Activated CD4-positive, alpha-beta memory T cell treated with anti-CD3 and anti-CD28 coated beads for 36 hours (primary cell): Measurements from ENCODE around the gene SARDH. TPM values are rescaled to one million over a fixed set of nuclear protein-coding genes. Genes with fewer than 3 reads are reported as not detected.
"Not testable (repeated sequence)": the region's sequence is repeated elsewhere in the genome, so short reads cannot be mapped to it uniquely, and the experiment has no call there.

Source experiments
- CTCF ChIA-PET: fragments of 350-600 bp; sonication (Branson Sonifier 250); formaldehyde crosslinking; loops from one replicate; lab custom pipeline; 2021; ENCODE audit warnings: antibody characterized with exemption, inconsistent platforms; lab: Charles Lee
- POLR2A ChIA-PET: fragments of 350-600 bp; sonication (Branson Sonifier 250); formaldehyde crosslinking; loops from one replicate; lab custom pipeline; 2021; ENCODE audit warnings: antibody characterized with exemption; lab: Charles Lee
- DNase-seq: peaks from one replicate; pipeline ENCODE4 v3.0.0-alpha.2; 2020
- H3K27ac Mint-ChIP-seq: one replicate; pipeline ENCODE4 v1.8.0; 2021; ENCODE audit warnings: mixed read lengths
- H3K27me3 Mint-ChIP-seq: one replicate; pipeline ENCODE4 v1.8.0; 2021; ENCODE audit warnings: mixed read lengths
- H3K36me3 Mint-ChIP-seq: one replicate; pipeline ENCODE4 v1.8.0; 2021; ENCODE audit warnings: mixed read lengths
- H3K4me1 Mint-ChIP-seq: one replicate; pipeline ENCODE4 v1.8.0; 2021; ENCODE audit warnings: low read depth, mixed read lengths
- H3K4me3 Mint-ChIP-seq: one replicate; pipeline ENCODE4 v1.8.0; 2021; ENCODE audit warnings: mild to moderate bottlenecking, mixed read lengths
- H3K9me3 Mint-ChIP-seq: one replicate; pipeline ENCODE4 v1.8.0; 2021; ENCODE audit warnings: mixed read lengths
- intact Hi-C: fragments of 100-400 bp; cut with micrococcal nuclease; formaldehyde crosslinking; loops from one replicate; pipeline ENCODE4 v1.15.1; 2023
- total RNA-seq, 2 experiments: library from RNA; stranded (reverse); gene quantifications; one replicate each; pipeline ENCODE4 v1.2.3, GENCODE V29; 2021

Gene SARDH
- total RNA-seq, 2 experiments from 2014 or later: 6.5 to 6.6 TPM

DNA sequence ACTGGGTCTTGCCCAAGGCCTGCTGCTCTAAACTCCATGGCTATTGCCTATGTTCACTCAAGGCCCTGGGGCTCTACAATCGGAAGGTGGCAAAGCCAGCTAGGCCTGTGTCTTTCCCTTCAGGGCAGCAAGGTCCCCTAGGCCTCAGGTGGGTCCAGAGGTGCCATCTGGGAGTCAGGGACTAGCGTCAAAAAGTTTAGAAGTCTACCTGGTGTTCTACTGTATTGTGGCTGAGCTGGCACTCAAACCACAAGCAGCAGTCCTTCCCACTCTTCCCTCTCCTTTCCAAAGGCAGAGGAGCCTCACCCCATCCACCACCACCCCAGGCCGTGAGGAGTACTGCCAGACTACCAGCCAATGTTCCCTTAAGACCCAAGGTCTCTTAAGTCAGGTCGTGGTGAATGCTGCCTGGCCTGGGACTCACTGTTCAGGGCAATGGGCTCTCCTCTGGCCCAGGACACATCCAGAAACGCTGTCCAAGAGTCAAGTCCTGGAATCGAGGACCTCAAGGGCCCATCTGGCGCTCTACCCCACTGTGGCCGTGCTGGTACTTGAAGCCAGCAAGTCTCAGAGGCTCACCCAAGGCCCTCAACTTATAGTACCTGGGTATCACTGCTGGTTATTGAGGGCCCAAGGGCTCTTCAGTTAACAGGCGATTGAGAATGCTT lies 13.0 kb upstream of the SARDH start:
- intact Hi-C loops: no loop called here
- H3K4me1 Mint-ChIP-seq: no peaks in the 10 kb centered on the region
- no peaks in the 10 kb centered on the region for H3K9me3 Mint-ChIP-seq
- H3K27me3 Mint-ChIP-seq: peaks cover 41% of the 10 kb centered on the region
- no peak overlapping the region for H3K4me3 Mint-ChIP-seq
- H3K36me3 Mint-ChIP-seq: no peaks in the 10 kb centered on the region
- CTCF ChIA-PET: interaction anchor here (0.8 to 2.0 kb wide), 2 partner anchors 24 to 27 kb away, joined by 3 to 4 read pairs; no protein-coding TSS in a partner anchor
- no peak overlapping the region for H3K27ac Mint-ChIP-seq
- no peak for DNase-seq
- POLR2A ChIA-PET: no interaction called here

DNA sequence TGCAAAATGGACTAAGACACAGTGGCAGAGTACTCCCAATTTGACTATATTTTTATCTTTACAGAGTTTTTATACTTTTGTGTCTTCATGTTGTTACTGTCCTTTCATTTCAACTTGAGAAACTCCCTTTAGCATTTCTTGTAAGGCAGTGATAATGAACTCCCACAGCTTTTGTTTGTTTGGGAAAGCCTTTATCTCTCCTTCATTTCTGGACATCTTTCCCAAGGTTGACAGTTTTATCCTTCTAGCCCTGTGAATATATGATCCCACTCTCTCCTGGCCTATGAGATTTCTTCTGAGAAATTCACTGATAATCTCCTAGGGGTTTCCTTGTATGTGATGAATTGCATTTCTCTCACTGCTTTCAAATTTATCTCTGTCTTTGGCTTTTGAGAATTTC lies 9.2 kb upstream of the SARDH start:
- intact Hi-C loops: no loop called here
- CTCF ChIA-PET: no interaction called here
- Mint-ChIP-seq H3K9me3 (no peaks in the 10 kb centered on the region), H3K4me1 (no peaks in the 10 kb centered on the region), H3K27me3 (peaks cover 22% of the 10 kb centered on the region), H3K27ac (no peak overlapping the region), H3K4me3 (no peak overlapping the region), H3K36me3 (no peaks in the 10 kb centered on the region)
- no peak for DNase-seq
- POLR2A ChIA-PET: no interaction called here

DNA sequence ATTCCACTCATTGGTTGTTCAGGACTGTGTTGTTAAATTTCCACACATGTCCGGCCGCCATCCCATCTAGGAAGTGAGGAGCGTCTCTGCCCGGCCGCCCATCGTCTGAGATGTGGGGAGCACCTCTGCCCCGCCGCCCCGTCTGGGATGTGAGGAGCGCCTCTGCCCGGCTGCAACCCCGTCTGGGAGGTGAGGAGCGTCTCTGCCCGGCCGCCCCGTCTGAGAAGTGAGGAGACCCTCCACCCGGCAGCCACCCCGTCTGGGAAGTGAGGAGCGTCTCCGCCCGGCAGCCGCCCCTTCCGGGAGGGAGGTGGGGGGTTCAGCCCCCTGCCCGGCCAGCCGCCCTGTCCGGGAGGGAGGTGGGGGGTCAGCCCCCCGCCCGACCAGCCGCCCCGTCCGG lies 6.4 kb upstream of the SARDH start:
- H3K4me1 Mint-ChIP-seq, intact Hi-C loops, CTCF ChIA-PET, H3K4me3 Mint-ChIP-seq, POLR2A ChIA-PET, H3K36me3 Mint-ChIP-seq, H3K27ac Mint-ChIP-seq, H3K9me3 Mint-ChIP-seq, DNase-seq: not testable (repeated sequence)
- H3K27me3 Mint-ChIP-seq: peaks cover 11% of the 10 kb centered on the region

DNA sequence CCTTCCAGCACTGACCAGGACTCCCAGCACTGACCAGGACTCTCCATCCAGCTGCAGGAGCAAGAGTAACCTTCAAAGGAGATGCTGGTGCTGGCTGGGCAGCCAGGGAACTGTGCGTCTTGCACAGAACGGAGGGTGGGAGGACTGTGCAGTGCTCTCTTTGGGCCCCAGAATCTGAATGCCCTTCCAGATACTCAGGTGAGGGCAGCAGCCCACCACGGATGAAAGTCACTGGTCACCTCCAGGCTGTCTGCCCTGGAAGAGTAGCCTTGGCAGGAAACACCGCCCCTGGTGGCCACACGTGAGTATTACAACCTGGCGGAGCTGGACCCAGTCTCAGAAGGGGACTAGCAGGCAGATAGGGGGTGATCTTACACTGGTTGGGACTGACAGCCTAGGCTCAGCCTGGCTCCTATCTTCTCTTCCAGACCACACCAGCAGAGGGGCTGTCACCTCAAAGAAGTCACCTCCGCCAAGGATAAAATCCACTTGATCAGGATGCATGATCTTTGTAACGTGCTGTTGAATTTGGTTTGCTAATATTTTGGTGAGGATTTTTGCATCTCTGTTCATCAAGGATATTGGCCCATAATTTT lies 4.8 kb upstream of the SARDH start:
- intact Hi-C loops: no loop called here

DNA sequence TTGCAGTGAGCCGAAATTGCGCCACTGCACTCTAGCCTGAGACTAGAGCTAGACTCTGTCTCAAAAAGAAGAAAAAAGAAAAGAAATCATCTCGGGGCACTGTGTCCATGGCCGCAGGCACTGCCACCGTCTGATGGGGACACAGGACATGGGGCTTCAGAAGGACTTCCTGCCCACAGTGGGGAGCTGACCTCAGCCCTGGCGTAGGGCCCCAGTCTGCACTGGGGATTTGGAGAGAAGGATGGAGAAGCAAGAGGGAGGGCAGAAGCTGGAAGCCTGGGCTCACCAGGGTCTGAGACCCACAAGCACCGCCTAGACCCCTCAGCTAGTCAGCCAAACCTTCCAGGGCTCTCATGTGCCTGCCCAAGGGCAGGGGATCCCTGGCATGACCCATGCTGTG lies 4.1 kb upstream of the SARDH start:
- intact Hi-C loops: no loop called here
- Mint-ChIP-seq H3K4me3 (no peak overlapping the region), H3K9me3 (no peaks in the 10 kb centered on the region), H3K36me3 (no peaks in the 10 kb centered on the region), H3K27ac (no peak overlapping the region), H3K4me1 (peaks cover 5% of the 10 kb centered on the region), H3K27me3 (peaks cover 5% of the 10 kb centered on the region)
- DNase-seq: no peak
- POLR2A ChIA-PET: no interaction called here
- CTCF ChIA-PET: interaction anchor here (0.6 to 2.1 kb wide), 23 partner anchors 9 to 364 kb away, joined by 3 to 16 read pairs (median 4); no protein-coding TSS in a partner anchor

More for the DNA sequence above, 4.8 kb upstream of the SARDH start:
- Mint-ChIP-seq H3K9me3 (no peaks in the 10 kb centered on the region), H3K4me1 (peaks cover 2% of the 10 kb centered on the region), H3K4me3 (no peak overlapping the region), H3K27me3 (peaks cover 7% of the 10 kb centered on the region), H3K27ac (no peak overlapping the region), H3K36me3 (no peaks in the 10 kb centered on the region)
- peak; percentile 81 for DNase-seq
- ChIA-PET CTCF (interaction anchor here (0.6 to 2.1 kb wide), 33 partner anchors 9 to 519 kb away, joined by 3 to 16 read pairs (median 3); no protein-coding TSS in a partner anchor), POLR2A (no interaction called here)

DNA sequence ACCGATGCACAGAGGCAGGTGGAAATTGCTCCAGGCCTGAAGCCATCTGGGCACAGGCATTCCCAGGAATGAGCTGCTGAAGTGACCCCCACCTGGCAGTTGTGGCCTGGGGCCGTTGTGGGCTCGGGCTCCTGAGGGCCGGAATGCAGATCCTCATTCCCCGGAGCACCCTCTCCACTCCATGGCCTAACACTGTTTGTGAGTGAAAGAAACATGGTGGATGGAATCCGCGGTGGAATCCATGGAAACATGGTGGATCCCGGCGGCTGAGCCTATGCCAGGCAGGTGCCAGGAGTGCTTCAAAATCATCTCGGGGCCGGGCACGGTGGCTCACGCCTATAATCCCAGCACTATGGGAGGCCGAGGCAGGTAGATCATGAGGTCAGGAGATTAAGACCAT lies 3.6 kb upstream of the SARDH start:
- CTCF ChIA-PET: interaction anchor here (0.6 to 2.1 kb wide), 9 partner anchors 9 to 252 kb away, joined by 3 to 13 read pairs (median 4); no protein-coding TSS in a partner anchor
- DNase-seq: no peak
- Mint-ChIP-seq H3K27me3 (peaks cover 3% of the 10 kb centered on the region), H3K36me3 (no peaks in the 10 kb centered on the region), H3K4me3 (no peak overlapping the region), H3K9me3 (no peaks in the 10 kb centered on the region), H3K4me1 (peaks cover 5% of the 10 kb centered on the region), H3K27ac (no peak overlapping the region)
- POLR2A ChIA-PET: no interaction called here
- intact Hi-C loops: no loop called here

DNA sequence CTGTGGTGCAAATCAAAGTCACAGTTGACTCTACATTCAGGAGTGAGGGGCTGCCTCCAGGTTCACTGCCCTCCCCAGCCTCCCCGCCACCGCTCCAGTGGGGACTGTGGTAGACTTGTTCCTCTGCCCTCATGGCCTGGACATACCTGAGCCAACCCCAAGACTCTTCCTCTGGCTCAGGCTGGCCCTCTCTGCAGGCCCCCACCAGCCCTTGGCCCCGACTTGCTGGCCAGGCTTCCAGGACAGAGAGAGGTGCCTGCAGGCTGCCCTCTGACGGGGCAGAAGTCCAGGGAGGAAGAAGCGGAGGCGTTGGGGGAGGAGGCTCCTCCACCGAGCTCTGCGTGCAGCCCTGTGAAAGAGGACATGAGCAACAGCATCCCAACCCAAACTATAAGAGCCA lies 2.8 kb upstream of the SARDH start:
- intact Hi-C loops: no loop called here
- Mint-ChIP-seq H3K27me3 (peaks cover 3% of the 10 kb centered on the region), H3K36me3 (no peaks in the 10 kb centered on the region), H3K27ac (no peak overlapping the region), H3K9me3 (no peaks in the 10 kb centered on the region), H3K4me1 (peaks cover 5% of the 10 kb centered on the region), H3K4me3 (no peak overlapping the region)
- POLR2A ChIA-PET: no interaction called here
- CTCF ChIA-PET: no interaction called here
- no peak for DNase-seq

DNA sequence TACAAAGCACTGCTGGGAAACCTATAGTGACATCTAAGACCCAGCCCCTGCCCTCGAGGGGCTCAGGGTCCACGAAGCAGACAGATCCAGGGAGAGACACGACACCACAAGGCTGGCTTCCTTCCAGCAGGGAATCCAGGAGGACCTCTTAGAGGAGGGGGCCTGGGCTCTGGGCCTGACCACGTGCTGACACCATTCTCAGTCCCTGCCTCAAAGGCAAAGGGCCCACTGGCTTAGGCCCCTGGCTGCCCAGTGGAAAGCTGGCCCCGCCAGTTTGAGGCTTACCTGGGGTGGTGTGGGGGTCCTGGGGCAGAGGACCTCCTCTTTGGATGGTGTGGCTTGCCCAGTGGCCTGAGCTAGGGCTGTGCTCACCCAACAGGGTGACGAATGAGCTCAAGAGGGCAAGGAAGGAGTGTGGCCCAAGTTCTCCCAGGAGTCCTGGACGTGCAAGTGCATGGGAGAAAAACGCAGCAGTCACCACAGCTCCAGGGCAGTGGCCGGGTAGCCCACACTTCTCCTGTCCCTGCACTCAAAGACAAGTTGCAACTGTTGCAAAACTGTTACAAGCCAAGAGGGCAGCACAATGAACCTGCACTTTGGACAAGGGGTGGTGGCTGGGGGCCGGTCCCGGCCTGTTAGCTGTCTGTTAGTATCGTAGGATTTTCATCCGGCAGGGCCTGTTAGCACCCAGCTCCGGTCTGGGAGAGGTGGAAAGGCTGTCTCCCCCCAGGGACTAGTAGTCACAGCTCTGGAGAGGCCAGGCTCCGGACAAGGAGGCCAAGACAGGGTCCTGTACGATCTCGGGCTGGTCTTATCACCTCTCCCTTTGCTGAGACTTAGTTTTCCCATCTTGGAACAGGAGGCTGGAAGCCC lies 1.5 kb upstream of the SARDH start:
- no peaks in the 10 kb centered on the region for H3K36me3 Mint-ChIP-seq
- no peaks in the 10 kb centered on the region for H3K9me3 Mint-ChIP-seq
- ChIA-PET POLR2A (no interaction called here), CTCF (no interaction called here)
- H3K27ac Mint-ChIP-seq: no peak overlapping the region
- peaks cover 5% of the 10 kb centered on the region for H3K4me1 Mint-ChIP-seq
- H3K27me3 Mint-ChIP-seq: peaks cover 3% of the 10 kb centered on the region
- intact Hi-C loops: no loop called here
- H3K4me3 Mint-ChIP-seq: no peak overlapping the region
- DNase-seq: no peak

DNA sequence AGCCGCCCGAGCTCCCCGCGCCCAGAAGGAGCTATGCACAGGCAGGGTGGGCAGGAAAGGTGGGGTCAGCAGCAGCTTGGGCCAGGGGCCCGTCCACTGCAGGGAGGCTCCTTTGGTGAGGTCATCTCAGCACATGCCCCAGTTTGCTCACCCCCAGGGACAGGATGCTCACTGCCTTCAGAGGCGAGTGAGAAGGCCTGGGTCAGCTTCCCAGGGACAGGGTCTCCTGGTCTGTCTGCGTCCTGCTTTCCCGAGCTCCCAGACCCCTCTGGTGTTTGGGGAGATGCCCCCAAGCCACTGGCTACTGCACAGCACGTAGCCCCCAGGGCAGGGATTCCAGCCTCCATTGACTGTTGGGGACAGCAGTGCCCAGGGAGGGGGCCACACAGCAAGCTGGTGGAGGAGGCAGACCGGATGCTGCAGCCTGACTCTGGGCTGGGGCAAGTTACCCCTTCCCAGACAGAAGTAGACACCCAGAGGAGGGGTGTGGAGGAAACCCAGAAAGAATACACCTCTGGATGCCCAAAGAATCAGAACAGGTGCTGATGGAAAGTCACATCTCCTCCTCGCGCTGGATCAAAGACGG lies 581 bp upstream of the SARDH start:
- POLR2A ChIA-PET: no interaction called here
- intact Hi-C loops: no loop called here

DNA sequence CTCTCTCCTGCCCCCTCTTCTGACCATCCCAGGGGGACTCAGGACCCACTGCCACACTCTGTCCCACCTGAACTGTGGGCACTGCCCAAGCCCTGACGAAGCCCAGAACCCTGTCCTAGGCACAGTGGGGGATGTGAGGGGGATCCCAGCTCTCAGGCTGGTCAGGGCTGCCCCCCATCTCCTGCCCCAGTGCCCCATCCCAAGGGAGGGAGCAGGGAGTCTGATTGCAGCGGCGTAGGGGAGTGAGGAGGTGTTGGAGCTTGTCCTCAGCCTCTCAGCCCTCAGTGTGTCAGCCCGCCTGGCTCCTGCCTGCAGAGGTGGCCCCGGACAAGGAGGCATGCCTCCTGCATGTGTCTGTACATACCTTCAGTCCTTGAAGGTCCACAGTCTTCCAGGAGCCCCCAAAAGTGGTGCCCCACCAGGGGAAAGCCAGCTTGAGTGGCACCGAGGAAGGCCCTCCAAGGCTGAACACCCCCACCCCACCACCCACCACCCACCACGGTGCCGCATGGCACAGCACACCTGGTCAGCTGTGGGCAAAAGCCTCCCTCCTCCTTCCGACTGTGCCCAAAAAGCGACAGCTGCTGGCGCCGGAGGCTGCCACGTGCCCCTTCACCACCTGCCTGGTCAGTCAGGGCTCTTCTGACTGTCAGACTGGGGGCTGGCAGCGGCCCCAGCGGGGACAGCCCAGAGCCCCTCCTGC lies 930 bp downstream of the SARDH start:
- ChIA-PET POLR2A (no interaction called here), CTCF (interaction anchor here (0.6 to 1.0 kb wide), 3 partner anchors 10 to 81 kb away, joined by 3 to 5 read pairs (median 3); no protein-coding TSS in a partner anchor)
- Mint-ChIP-seq H3K27me3 (no peaks in the 10 kb centered on the region), H3K36me3 (no peaks in the 10 kb centered on the region), H3K9me3 (no peaks in the 10 kb centered on the region), H3K4me3 (no peak overlapping the region), H3K4me1 (peaks cover 5% of the 10 kb centered on the region), H3K27ac (no peak overlapping the region)
- intact Hi-C loops: no loop called here
- no peak for DNase-seq

More for the DNA sequence above, 581 bp upstream of the SARDH start:
- Mint-ChIP-seq H3K27me3 (no peaks in the 10 kb centered on the region), H3K4me1 (peaks cover 5% of the 10 kb centered on the region), H3K36me3 (no peaks in the 10 kb centered on the region), H3K9me3 (no peaks in the 10 kb centered on the region), H3K27ac (no peak overlapping the region), H3K4me3 (no peak overlapping the region)
- CTCF ChIA-PET: interaction anchor here (1.0 kb wide), 1 partner anchor 149 kb away, joined by 3 read pairs; no protein-coding TSS in a partner anchor
- DNase-seq: no peak

DNA sequence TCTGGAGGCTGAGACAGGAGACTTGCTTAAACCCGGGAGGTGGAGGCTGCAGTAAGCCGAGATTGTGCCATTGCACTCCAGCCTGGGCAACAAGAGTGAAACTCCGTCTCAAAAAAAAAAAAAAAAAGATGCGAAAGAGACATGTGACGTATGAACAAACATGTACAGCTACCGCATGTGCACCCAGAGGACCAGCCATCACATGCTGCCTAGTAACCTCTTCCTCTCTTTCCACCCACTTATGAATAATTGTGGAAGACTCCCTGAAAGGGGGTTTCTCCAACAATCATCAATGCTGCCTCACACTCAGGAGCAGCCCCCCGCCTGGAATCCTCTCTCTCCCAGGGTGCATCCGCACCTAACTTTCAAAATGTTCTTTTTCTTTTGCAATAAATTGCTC lies 2.2 kb downstream of the SARDH start:
- Mint-ChIP-seq H3K9me3 (no peaks in the 10 kb centered on the region), H3K4me1 (peaks cover 5% of the 10 kb centered on the region), H3K36me3 (no peaks in the 10 kb centered on the region), H3K27ac (no peak overlapping the region), H3K4me3 (no peak overlapping the region), H3K27me3 (no peaks in the 10 kb centered on the region)
- ChIA-PET POLR2A (no interaction called here), CTCF (no interaction called here)
- no peak for DNase-seq
- intact Hi-C loops: no loop called here
